HG03378 (cell line): ENCODE measurements around the gene HECW1.
"Not testable (repeated sequence)": the region's sequence is repeated elsewhere in the genome, so short reads cannot be mapped to it uniquely, and the experiment has no call there.

Source experiments
- ATAC-seq: cut with Tn5 transposase; IDR thresholded peaks from one replicate; pipeline ENCODE4 v1.9.1; 2021; ENCODE audit warnings: mild to moderate bottlenecking, moderate library complexity; ENCODE audit not compliant: unreplicated experiment

Gene HECW1

DNA sequence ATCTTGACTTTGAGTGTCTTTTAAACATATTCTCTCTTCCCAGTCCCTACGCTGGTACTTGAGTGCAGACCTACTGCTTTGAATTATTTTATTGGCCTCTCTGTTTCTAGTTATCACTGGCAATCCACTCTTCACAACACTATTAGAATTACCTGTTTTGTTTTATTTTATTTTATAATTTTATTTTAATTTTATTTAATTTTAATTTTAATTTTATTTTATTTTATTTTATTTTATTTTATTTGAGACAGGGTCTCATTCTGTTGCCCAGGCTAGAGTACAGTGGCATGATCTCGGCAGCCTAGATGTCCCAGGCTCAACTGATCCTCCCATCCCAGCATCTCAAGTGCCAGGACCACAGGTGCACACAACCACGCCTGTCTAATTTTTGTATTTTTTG lies 477.3 kb downstream of the HECW1 start:
- no peak for ATAC-seq

DNA sequence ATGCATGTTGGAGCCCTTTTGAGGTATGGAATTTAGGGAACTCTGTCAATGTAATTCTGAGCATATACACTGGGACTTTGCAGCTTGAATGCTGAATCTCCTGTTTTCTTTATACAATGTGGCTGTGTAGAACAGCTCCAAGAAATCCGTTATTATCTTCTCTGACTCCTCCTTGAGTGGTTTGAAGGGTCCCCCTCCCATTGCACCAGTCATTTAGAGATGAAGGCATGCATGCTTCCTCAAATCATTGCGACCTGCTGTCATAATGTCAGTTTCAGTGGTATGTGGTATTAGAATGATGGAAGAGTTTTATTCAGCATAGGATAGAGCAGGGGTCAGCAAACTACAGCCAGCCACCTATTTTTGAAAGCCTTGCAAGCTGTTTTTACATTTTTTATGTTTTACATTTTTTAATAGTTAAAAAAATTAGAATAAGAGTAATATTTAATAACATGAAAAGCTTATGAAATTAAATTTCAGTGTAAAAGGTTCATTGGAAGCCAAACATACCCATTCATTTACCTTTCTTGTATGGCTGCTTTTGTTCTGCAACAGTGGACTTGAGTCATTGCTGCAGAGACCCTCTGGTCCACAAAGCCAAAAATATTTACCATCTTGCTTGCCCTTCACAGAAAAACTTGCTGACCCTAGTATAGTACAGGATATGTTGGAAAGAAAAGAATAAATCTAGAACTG lies 478.6 kb downstream of the HECW1 start:
- ATAC-seq, result peak; percentile 73

DNA sequence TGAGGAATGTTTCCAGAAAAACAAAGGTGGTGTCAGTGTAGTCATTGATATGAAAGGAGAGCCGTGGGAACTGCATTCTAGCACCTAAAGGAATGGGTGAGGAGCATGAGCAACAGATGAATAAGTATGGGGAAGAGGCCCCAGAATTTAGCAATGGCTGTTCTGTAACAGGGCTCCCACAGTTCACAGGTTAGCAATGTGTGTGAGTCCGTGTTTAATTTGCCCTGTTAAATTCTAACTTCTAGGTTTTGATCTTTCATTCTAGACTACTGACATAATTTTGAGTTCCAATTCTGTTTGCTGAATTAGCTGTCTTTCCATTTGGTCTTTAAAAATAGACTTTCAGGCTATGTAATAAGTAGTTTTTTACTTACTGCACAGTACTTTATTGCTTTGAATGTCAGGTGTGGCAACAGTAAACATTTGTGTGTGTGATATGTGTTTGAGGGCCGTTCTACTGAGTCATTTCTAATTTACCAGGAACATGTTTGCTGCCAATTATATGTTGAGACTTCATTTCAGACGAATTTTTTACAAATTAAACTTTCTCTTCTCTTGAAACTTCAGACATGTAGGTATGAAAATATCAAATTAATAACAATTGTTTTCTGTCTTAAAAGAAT lies 479.2 kb downstream of the HECW1 start:
- ATAC-seq, result peak; percentile 27

DNA sequence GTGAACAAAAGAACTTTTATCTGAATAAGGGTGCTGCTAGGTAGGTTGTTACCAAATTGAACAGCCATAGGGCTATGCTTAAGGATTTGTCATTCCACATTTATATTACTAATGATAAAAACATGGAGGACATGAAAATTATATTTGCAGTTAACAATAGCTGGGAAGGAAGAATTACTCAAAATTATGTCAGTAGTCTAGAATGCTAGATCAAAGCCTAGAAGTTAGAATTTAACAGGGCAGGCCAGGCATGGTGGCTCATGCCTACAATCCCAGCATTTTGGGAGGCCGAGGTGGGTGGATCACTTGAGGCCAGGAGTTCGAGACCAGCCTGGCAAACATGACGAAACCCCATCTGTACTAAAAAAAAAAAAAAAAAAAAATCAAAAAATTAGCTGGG lies 479.9 kb downstream of the HECW1 start:
- ATAC-seq, result no peak

DNA sequence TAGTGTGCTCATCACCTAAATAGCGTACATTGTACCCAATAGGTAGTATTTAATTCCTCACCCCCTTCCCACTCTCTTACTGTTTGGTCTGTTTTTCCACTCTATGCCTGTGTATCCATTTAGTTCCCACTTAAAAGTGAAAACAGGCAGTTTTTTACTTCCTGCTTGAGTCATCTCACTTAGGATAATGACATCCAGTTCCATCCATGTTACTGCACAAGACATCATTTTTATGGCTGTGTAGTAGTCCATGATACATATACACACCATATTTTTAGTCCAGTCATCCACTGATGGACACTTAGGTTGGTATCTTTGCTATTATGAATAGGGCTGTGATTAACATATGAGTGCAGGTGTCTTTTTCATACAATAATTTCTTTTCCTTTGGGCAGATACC lies 480.6 kb downstream of the HECW1 start:
- ATAC-seq, result no peak

DNA sequence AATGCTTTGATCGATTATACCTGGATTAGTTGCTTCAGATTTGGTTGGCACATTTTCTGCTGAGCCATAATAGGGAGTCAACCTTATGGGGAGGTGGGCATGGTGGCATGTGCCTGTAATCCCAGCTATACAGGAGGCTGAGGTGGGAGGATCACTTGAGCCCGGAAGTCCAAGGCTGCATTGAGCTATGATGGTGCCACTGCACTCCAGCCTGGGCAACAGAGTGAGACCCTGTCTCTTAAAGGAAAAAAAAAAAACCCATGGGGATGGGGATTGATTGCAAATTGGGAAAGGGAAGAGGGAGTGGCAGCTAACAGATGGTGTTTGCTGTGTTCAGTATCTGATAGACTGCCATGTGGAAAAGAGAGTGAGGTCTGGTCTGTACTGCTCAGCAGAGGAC lies 481.6 kb downstream of the HECW1 start:
- ATAC-seq, result no peak

DNA sequence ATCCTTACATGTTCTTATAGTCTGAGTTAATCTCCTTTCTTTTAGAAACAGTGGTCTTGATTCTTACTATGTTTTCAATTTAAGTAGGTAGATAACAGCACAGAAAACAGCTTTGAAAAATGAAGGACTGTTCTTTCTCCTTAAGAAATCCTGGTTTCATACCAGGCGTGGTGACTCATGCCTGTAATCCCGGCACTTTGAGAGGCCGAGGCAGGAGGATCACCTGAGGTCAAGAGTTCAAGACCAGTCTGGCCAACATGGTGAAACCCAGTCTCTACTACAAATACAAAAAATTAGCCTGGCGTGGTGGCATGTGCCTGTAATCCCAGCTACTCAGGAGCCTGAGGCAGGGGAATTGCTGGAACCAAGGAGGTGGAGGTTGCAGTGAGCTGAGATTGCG lies 484.0 kb downstream of the HECW1 start:
- ATAC-seq, result not testable (repeated sequence)

DNA sequence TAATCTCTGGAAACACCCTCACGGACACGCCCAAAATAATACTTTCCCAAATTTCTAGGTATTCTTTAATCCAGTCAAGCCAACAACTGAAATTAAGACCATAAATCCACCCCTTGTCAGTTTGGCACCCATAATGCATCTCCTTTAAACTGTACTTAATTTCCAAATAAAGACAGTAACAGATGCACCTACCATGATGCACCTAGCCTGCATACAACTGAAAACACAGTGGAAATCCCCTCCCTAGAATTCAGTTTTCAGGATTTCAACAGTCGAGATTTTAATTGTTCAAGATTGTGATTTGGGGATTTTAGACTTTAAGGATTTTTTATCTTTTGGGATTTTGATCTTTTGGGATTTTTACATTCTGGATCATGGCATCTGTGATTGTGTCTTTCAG lies 487.6 kb downstream of the HECW1 start:
- ATAC-seq, result no peak

DNA sequence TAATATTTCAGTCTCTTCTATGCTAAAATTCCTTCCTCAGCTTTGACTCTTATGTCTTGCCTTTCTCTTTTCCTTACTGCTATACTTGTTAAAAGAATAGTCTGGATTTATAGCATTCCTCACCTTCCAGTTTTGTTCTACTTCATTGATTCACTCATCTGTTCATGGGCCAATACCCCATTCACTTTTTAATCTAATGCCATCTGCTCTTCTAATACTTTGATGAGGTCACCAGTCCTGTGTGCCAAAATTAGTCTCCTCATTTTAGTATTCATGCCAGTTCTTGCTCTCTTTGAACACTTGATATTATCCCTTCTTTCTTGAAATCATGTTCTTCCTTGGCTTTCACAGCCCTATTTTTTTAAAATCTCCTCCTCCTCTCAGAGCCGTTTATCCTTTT lies 489.8 kb downstream of the HECW1 start:
- ATAC-seq, result no peak

DNA sequence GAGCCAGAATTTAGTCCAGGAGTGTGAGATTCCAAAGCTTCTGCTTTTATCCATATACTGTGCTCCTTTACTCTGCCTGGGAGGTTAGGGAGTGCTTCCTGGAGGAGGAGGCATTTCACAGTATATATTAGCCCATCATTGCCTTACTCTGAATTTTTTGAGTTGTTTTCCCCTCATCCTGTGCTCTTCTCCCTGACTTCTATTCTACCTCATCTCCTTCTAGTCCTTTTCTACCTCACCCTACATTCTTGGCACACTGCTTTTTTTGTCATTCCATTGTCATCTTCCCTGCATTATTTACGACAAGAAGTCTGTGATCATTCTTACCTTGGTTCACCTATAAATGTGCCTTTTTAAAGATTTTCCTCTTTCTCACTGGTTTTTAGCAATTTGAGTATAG lies 491.8 kb downstream of the HECW1 start:
- ATAC-seq, result no peak

DNA sequence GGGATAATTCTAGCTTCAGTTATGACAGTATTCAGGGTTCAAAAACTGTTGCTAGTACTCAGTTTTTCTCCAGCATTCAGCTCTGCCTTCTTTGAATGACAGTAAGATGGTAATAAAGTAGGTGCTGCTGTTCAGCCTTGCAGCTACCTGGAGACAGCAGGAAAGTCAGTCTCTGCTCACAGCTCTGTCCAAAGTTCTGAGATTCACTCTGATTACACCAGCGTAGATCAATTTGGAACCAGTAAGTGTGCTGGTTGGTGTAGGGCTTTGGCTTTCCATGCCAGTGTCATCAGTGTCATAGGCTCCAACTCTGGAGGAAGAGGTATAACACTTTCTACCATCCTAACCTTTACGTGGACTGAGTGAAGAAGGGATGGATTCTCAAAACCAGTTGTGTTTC lies 496.6 kb downstream of the HECW1 start:
- no peak for ATAC-seq

DNA sequence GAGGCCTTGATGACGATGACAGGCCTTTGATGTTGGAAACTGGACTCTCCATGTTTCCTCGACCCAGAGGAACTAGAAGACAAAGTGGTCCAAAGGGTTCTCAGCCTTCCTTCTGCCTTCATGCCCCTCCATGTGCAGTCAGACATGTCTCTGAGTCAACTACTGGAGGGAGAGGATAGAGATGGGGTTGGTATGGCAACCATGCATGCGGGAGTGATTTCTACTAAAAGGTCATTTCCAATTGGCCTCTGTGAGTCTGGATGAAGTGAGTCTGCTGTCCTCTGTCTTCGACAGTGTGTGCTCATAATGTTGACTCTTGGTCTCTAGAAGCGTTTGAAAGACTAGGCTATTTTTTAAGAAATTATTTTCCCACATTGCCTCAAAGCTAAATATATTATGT lies 499.7 kb downstream of the HECW1 start:
- ATAC-seq, result no peak

DNA sequence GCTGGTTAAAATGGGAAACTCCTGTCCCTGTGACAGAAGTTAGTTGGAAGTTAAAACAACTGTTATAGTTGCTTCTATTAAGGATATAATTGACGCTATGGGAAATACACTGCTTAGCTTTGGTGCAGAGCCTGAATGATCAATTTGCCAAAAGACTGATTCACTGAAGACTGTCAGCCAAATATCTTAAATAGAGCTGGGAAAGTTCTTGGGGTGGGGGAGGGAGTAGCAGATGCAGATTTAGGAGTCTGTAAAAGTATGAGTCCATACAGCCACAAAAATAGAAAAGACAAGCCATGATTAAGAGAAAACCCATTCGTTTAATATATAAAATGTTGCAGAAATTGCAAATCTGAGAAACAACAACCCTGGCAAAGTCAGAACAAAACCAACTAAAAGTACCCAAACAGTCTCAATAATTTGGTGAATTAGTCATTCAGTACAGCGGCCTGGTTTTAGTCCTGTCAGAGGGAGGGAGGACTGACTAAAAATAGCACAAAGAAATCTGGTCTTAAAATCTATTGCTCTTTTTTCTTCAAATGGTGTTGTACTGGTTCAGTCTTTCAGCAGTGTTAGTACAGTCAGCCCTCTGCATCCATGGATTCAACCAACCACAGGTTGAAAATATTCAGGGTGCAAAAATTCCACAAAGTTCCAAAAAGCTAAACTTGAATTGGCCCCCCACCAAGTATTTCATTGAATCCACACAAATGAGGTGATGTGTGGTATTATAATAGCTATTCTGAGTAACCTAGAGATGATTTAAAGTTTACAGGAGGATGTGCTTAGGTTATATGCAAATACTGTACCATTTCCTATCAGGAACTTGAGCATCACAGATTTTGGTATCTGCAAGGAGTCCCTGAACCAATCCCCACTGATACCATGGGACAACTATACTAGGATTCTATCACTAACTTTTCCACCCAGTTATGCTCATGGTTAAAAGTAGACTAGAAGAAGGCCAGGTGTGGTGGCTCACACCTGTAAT lies 500.4 kb downstream of the HECW1 start:
- peak; percentile 72 for ATAC-seq
